PC-9 (cell line): ENCODE data around the gene SEPHS2.

ENCODE experiments used
- CTCF ChIP-seq: fragments of 200-600 bp; sonication (generic); conservative IDR thresholded peaks from 2 replicates; pipeline ENCODE4 v1.6.1; 2017; ENCODE audit warnings: mixed run types, antibody characterized with exemption, mild to moderate bottlenecking, moderate library complexity
- EZH2 ChIP-seq: fragments of 200-600 bp; sonication (generic); IDR thresholded peaks from 2 replicates; pipeline ENCODE4 v1.8.0; 2017; ENCODE audit warnings: antibody characterized with exemption, low read depth

- TF ChIP-seq CTCF (no peak), EZH2 (no peak)
Measured at GRCh38 chr16:30476991-30477390, 31.3 kb upstream of the SEPHS2 start.
